Measurements from ENCODE around the gene TEAD1. TPM values are rescaled to one million over a fixed set of nuclear protein-coding genes. Genes with fewer than 3 reads are reported as not detected.

Gene TEAD1
- total RNA-seq, 1 experiment from 2014 or later, result 58.0 TPM

DNA sequence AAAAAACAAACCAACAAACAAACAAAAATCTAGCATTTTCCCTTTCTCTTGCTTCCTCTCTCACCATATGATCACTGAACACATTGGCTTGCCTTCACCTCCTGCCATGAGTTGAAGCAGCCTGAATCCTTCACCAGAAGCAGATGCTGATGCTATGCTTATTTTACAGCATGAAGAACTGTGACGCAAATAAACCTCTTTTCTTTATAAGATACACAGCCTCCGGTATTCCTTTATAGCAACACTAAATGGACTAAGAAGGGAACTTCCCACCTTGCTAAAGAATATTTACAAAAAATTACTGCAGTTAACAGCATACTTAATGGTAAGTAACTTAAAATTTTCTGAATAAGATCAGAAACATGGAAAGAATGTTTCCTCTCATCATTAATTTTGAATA lies 27.7 kb upstream of the TEAD1 start:
- no peak overlapping the region for H3K4me3 ChIP-seq (ENCODE audit: insufficient read depth, low read depth, low read length)
- no peaks in the 10 kb centered on the region for H3K27me3 ChIP-seq (ENCODE audit: control insufficient read depth, insufficient read depth, low read length)
- DNase-seq, result no peak
- no peaks in the 10 kb centered on the region for H3K36me3 ChIP-seq (replicated peaks; ENCODE audit: control insufficient read depth, insufficient read depth, low read length)

DNA sequence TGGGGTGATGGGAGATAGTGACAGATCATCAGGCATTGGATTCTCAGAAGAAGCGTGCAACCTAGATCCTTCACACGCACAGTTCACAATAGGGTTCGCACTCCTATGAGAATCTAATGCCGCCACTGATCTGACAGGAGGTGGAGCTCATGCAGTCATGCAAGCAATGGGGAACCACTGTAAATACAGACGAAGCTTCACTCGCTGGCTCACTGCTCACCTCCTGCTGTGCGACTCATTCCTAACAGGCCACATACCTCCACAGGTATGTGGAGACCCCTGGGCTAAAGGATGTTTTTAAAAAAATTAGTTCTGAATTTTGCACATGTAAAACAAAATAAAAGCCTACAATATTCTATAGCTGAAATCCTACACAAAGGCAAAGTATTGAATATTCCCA lies 20.5 kb upstream of the TEAD1 start:
- Histone ChIP-seq H3K27me3 (ENCODE audit: control insufficient read depth, insufficient read depth, low read length) (no peaks in the 10 kb centered on the region), H3K4me3 (ENCODE audit: insufficient read depth, low read depth, low read length) (no peak overlapping the region), H3K36me3 (replicated peaks; ENCODE audit: control insufficient read depth, insufficient read depth, low read length) (no peaks in the 10 kb centered on the region)
- DNase-seq, result no peak

- H3K4me3 ChIP-seq (ENCODE audit: insufficient read depth, low read depth, low read length), result no peak overlapping the region
- no peaks in the 10 kb centered on the region for H3K36me3 ChIP-seq (replicated peaks; ENCODE audit: control insufficient read depth, insufficient read depth, low read length)
- DNase-seq, result no peak
- no peaks in the 10 kb centered on the region for H3K27me3 ChIP-seq (ENCODE audit: control insufficient read depth, insufficient read depth, low read length)
These were observed 18.4 kb upstream of the TEAD1 start for GRCh38 chr11:12655842-12656241.

DNA sequence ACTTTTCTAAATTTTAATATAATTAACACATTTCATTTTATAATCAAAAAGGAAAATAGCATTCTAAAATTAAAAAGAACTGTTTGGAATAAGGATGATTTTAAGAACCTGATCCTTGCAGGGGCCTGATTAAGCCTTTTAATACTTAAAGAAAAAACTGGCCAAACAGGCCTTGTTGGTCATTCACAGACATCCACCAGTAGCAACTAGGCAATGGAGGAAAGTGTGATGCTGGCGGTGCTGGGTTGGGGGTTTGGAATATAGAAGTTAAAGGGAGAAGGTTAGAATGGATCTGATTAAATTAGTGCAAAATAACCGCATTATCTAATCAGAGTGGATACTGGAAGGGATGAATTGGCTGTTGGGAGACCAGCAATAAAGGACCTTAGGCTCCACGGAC lies 16.9 kb upstream of the TEAD1 start:
- no peak for DNase-seq
- Histone ChIP-seq H3K36me3 (replicated peaks; ENCODE audit: control insufficient read depth, insufficient read depth, low read length) (no peaks in the 10 kb centered on the region), H3K4me3 (ENCODE audit: insufficient read depth, low read depth, low read length) (no peak overlapping the region), H3K27me3 (ENCODE audit: control insufficient read depth, insufficient read depth, low read length) (no peaks in the 10 kb centered on the region)

- Histone ChIP-seq H3K36me3 (replicated peaks; ENCODE audit: control insufficient read depth, insufficient read depth, low read length) (no peaks in the 10 kb centered on the region), H3K27me3 (ENCODE audit: control insufficient read depth, insufficient read depth, low read length) (no peaks in the 10 kb centered on the region), H3K4me3 (ENCODE audit: insufficient read depth, low read depth, low read length) (no peak overlapping the region)
- no peak for DNase-seq
These were observed 16.2 kb upstream of the TEAD1 start for GRCh38 chr11:12657981-12658380.

DNA sequence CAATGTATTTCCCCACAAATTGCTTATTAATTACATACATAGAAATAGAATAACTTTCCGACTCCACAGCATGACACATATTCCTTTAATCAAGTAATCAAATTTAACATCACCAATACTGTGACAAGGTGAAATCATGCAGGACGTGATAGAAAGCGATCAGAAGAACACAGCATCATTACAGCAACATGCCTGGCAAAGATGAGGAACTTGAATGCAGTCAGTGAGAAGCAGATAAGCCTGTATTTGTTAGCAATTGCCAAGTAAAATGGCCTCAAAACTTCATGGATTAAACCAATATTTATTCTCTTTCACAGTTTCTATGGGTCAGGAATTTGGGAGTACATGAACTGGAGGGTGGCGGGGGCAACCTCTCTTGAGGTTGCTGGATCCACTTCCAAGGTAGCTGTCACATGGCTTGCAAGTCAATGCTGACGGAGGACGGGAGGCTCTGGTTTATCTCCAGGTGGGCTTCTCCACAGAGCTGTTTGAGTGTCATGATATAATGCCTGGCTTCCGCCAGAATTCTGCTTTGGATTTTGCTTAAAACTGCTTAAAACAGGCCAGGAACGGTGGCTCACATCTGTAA lies 12.0 kb upstream of the TEAD1 start:
- H3K27me3 ChIP-seq (ENCODE audit: control insufficient read depth, insufficient read depth, low read length), result no peaks in the 10 kb centered on the region
- no peak for DNase-seq
- no peak overlapping the region for H3K4me3 ChIP-seq (ENCODE audit: insufficient read depth, low read depth, low read length)
- no peaks in the 10 kb centered on the region for H3K36me3 ChIP-seq (replicated peaks; ENCODE audit: control insufficient read depth, insufficient read depth, low read length)

DNA sequence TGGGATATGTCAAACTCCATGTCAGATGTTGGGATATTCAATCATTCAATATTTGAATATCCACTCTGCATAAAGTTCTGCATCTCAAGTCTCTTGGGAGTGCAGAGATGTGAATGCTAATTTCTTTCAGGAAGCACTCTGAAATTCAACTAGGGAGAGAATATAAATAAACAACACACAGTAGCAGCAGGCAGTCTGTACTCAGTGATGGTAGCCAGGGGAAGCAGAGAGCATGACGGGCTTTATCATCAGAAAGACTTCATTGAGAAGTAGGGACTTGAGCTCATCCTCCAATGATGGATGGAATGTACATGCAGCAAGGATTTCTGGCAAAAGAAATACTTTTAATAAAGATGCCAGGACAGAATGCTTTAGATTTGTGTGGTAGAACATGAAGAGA lies 9.8 kb upstream of the TEAD1 start:
- Histone ChIP-seq H3K36me3 (replicated peaks; ENCODE audit: control insufficient read depth, insufficient read depth, low read length) (no peaks in the 10 kb centered on the region), H3K4me3 (ENCODE audit: insufficient read depth, low read depth, low read length) (no peak overlapping the region), H3K27me3 (ENCODE audit: control insufficient read depth, insufficient read depth, low read length) (no peaks in the 10 kb centered on the region)
- no peak for DNase-seq

GRCh38 chr11:12666915-12667314 lies 7.3 kb upstream of the TEAD1 start:
- Histone ChIP-seq H3K27me3 (ENCODE audit: control insufficient read depth, insufficient read depth, low read length) (no peaks in the 10 kb centered on the region), H3K36me3 (replicated peaks; ENCODE audit: control insufficient read depth, insufficient read depth, low read length) (no peaks in the 10 kb centered on the region), H3K4me3 (ENCODE audit: insufficient read depth, low read depth, low read length) (no peak overlapping the region)
- DNase-seq, result no peak

GRCh38 chr11:12667646-12668045 lies 6.6 kb upstream of the TEAD1 start:
- Histone ChIP-seq H3K36me3 (replicated peaks; ENCODE audit: control insufficient read depth, insufficient read depth, low read length) (no peaks in the 10 kb centered on the region), H3K4me3 (ENCODE audit: insufficient read depth, low read depth, low read length) (no peak overlapping the region), H3K27me3 (ENCODE audit: control insufficient read depth, insufficient read depth, low read length) (no peaks in the 10 kb centered on the region)
- no peak for DNase-seq

DNA sequence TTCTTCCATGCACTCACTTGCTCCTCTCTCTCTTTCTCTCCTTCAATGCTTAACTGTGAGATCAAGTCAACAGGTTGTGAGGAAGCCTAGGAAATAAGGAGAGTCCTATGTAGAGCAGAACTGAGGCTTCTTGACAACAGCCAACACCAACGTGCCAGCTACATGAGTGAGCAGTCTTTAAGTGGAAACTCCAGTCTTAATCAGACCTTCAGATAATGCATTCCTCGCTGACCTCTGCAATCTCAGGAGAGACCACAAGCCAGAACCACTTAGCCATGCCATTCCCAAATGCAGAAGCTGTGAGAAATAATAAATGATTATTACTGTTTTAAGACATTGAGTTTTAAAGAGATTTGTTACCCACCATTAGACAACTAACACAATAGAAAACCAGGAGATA lies 6.1 kb upstream of the TEAD1 start:
- Histone ChIP-seq H3K4me3 (ENCODE audit: insufficient read depth, low read depth, low read length) (no peak overlapping the region), H3K36me3 (replicated peaks; ENCODE audit: control insufficient read depth, insufficient read depth, low read length) (no peaks in the 10 kb centered on the region), H3K27me3 (ENCODE audit: control insufficient read depth, insufficient read depth, low read length) (no peaks in the 10 kb centered on the region)
- DNase-seq, result no peak

GRCh38 chr11:12669930-12670329 lies 4.3 kb upstream of the TEAD1 start:
- Histone ChIP-seq H3K27me3 (ENCODE audit: control insufficient read depth, insufficient read depth, low read length) (no peaks in the 10 kb centered on the region), H3K36me3 (replicated peaks; ENCODE audit: control insufficient read depth, insufficient read depth, low read length) (no peaks in the 10 kb centered on the region), H3K4me3 (ENCODE audit: insufficient read depth, low read depth, low read length) (no peak overlapping the region)
- no peak for DNase-seq

DNA sequence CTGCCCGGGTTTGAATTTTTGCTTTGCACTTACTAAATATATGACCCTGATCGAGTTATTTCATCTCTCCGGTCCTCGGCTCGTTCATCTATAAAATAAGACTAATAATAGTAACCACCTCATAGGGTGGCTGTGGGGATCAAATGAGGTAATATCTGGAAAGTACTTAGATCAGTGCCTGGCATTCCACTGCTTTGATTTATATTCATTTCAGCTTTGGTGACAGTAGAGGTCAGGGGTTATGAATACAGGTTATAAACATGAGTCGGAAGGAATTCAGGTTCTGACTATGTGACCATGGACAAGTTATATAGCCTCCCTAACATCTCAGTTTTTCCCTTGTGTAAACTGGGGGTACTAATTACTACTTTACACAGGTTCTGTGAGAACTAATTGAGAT lies 2.9 kb upstream of the TEAD1 start:
- H3K4me3 ChIP-seq (ENCODE audit: insufficient read depth, low read depth, low read length), result no peak overlapping the region
- H3K27me3 ChIP-seq (ENCODE audit: control insufficient read depth, insufficient read depth, low read length), result no peaks in the 10 kb centered on the region
- H3K36me3 ChIP-seq (replicated peaks; ENCODE audit: control insufficient read depth, insufficient read depth, low read length), result no peaks in the 10 kb centered on the region
- no peak for DNase-seq

GRCh38 chr11:12673601-12673923 lies 659 bp upstream of the TEAD1 start:
- Histone ChIP-seq H3K4me3 (ENCODE audit: insufficient read depth, low read depth, low read length) (peak overlapping the region; percentile 54), H3K36me3 (replicated peaks; ENCODE audit: control insufficient read depth, insufficient read depth, low read length) (no peaks in the 10 kb centered on the region; the same call in 1 of the 2 replicates), H3K27me3 (ENCODE audit: control insufficient read depth, insufficient read depth, low read length) (no peaks in the 10 kb centered on the region)
- no peak for DNase-seq

GRCh38 chr11:12674571-12674935 lies 332 bp downstream of the TEAD1 start:
- Histone ChIP-seq H3K4me3 (ENCODE audit: insufficient read depth, low read depth, low read length) (peak overlapping the region; percentile 54), H3K27me3 (ENCODE audit: control insufficient read depth, insufficient read depth, low read length) (no peaks in the 10 kb centered on the region), H3K36me3 (replicated peaks; ENCODE audit: control insufficient read depth, insufficient read depth, low read length) (no peaks in the 10 kb centered on the region; the same call in 1 of the 2 replicates)
- DNase-seq, result peak; percentile 91

- H3K4me3 ChIP-seq (ENCODE audit: insufficient read depth, low read depth, low read length), result peak overlapping the region; percentile 54
- H3K27me3 ChIP-seq (ENCODE audit: control insufficient read depth, insufficient read depth, low read length), result no peaks in the 10 kb centered on the region
- H3K36me3 ChIP-seq (replicated peaks; ENCODE audit: control insufficient read depth, insufficient read depth, low read length), result no peaks in the 10 kb centered on the region; the same call in 1 of the 2 replicates
- peak; percentile 67 for DNase-seq
These were observed 895 bp downstream of the TEAD1 start for GRCh38 chr11:12674936-12675696.

Measured in H7 (cell line).